Memory B cell (primary cell): Measurements from ENCODE around the gene SPTBN4.
A peak's percentile ranks its signal among the peaks of the same experiment; 100 is the strongest.

Experiments
- ATAC-seq: fragments of 150-1000 bp; cut with Tn5 transposase; 2 replicates; pipeline ENCODE4 v1.10.0; 2021; ENCODE audit warnings: low read depth, mild to moderate bottlenecking, moderate library complexity
- DNase-seq, 2 donors: peaks; one replicate each; pipeline ENCODE4 v3.0.0; 2022; ENCODE audit warnings: low spot score in 2 of 2
- H3K27ac Mint-ChIP-seq: one replicate; pipeline ENCODE4 v1.8.0; 2022; ENCODE audit warnings: mild to moderate bottlenecking, moderate library complexity, mixed read lengths
- H3K27me3 Mint-ChIP-seq: one replicate; pipeline ENCODE4 v1.8.0; 2022; ENCODE audit warnings: mixed read lengths
- H3K36me3 Mint-ChIP-seq: one replicate; pipeline ENCODE4 v1.8.0; 2022; ENCODE audit warnings: mild to moderate bottlenecking, mixed read lengths
- H3K4me1 Mint-ChIP-seq: one replicate; pipeline ENCODE4 v1.8.0; 2022; ENCODE audit warnings: mixed read lengths
- H3K4me3 Mint-ChIP-seq: one replicate; pipeline ENCODE4 v1.8.0; 2022; ENCODE audit warnings: mild to moderate bottlenecking, moderate library complexity, mixed read lengths
- H3K9me3 Mint-ChIP-seq: one replicate; pipeline ENCODE4 v1.8.0; 2022; ENCODE audit warnings: mixed read lengths

Gene SPTBN4

GRCh38 chr19:40607311-40608239, 140.8 kb downstream of the SPTBN4 start:
- Mint-ChIP-seq H3K4me1 (peaks cover 45% of the 10 kb centered on the region), H3K27me3 (no peaks in the 10 kb centered on the region), H3K9me3 (peaks cover 2% of the 10 kb centered on the region), H3K36me3 (no peaks in the 10 kb centered on the region), H3K4me3 (peak overlapping the region; percentile 80), H3K27ac (no peak overlapping the region)
- ATAC-seq = no peak
- DNase-seq = no peak

DNA sequence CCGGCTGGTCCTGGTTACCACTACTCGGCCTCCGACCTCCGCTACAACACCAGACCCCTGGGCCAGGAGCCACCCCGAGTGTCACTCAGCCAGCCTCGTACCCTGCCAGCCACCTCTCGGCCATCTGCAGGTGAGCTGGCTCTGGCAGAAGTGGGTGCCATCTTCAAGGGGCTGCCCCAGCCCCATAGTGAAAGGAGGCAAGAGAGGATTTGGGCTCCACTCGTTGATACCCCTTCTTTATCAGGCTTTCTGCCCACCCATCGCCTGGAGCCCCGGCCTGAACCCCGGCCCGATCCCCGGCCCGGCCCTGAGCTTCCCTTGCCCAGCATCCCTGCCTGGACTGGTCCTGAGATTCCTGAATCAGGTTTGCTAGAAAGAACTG, 141.4 kb downstream of the SPTBN4 start:
- H3K27ac Mint-ChIP-seq = no peak overlapping the region
- H3K4me3 Mint-ChIP-seq = peak overlapping the region; percentile 33
- no peaks in the 10 kb centered on the region for H3K36me3 Mint-ChIP-seq
- peaks cover 2% of the 10 kb centered on the region for H3K9me3 Mint-ChIP-seq
- H3K4me1 Mint-ChIP-seq = peaks cover 39% of the 10 kb centered on the region
- H3K27me3 Mint-ChIP-seq = no peaks in the 10 kb centered on the region
- DNase-seq (no peak), ATAC-seq (no peak)

DNA sequence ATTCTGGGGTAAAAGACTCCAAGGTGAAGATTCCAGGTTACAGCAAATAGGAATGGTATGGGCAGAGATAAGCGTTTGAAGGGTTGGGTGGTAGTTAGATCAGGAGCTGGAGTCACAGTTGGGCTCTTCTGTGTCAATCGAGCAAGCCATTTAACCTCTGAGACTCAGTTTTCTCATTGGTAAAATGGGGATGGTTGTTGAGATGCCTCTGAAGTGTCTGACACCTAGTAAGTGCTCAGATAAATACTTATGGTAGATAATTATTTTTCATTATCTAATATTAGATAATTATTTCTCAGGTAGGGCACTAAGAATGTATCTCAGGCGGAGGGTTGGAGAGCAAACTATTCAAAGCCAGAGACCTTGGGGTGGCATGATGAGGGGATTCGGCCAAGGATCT, 142.2 kb downstream of the SPTBN4 start:
- Mint-ChIP-seq H3K4me3 (peak overlapping the region; percentile 90), H3K4me1 (peaks cover 40% of the 10 kb centered on the region), H3K27me3 (no peaks in the 10 kb centered on the region), H3K27ac (peak overlapping the region; percentile 96), H3K36me3 (no peaks in the 10 kb centered on the region), H3K9me3 (peaks cover 2% of the 10 kb centered on the region)
- no peak for DNase-seq
- ATAC-seq = no peak

DNA sequence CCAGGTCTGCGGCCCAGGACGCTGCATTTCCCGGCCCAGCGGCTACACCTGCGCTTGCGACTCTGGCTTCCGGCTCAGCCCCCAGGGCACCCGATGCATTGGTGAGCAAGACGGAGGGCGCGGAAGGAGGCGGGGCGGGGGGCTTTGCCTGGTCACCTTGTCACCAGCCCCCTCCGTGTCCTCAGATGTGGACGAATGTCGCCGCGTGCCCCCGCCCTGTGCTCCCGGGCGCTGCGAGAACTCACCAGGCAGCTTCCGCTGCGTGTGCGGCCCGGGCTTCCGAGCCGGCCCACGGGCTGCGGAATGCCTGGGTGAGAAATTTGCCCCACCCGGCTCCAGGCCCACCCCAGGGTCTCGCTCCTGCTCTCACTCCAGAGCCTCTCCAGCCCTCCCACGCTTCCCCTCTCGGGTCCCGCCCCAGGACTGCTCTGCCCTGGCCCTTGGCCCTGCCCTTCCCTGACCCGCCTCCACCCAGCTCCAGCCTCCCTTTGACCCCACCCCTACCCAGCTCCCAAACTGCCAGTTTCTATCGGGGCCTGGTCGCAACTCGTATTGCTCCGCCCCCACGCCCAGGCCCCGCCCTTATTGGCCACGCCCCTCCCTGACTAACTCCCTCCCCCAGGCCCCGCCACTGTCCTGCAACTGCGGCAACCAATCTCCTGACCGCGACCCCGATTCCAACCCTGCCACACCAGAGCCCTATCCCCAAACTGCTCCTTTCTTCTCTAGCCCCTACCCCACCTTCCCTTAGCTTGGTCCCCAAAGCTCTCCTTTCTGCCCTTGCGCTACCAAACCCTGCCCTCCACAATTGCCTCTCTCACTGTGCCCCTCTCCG, 143.0 kb downstream of the SPTBN4 start:
- DNase-seq = peak; percentile 92 to 93
- peak overlapping the region; percentile 90 for H3K4me3 Mint-ChIP-seq
- H3K27ac Mint-ChIP-seq = peak overlapping the region; percentile 96
- no peaks in the 10 kb centered on the region for H3K36me3 Mint-ChIP-seq
- H3K9me3 Mint-ChIP-seq = no peaks in the 10 kb centered on the region
- ATAC-seq = peak; percentile 48
- peaks cover 43% of the 10 kb centered on the region for H3K4me1 Mint-ChIP-seq
- H3K27me3 Mint-ChIP-seq = no peaks in the 10 kb centered on the region

DNA sequence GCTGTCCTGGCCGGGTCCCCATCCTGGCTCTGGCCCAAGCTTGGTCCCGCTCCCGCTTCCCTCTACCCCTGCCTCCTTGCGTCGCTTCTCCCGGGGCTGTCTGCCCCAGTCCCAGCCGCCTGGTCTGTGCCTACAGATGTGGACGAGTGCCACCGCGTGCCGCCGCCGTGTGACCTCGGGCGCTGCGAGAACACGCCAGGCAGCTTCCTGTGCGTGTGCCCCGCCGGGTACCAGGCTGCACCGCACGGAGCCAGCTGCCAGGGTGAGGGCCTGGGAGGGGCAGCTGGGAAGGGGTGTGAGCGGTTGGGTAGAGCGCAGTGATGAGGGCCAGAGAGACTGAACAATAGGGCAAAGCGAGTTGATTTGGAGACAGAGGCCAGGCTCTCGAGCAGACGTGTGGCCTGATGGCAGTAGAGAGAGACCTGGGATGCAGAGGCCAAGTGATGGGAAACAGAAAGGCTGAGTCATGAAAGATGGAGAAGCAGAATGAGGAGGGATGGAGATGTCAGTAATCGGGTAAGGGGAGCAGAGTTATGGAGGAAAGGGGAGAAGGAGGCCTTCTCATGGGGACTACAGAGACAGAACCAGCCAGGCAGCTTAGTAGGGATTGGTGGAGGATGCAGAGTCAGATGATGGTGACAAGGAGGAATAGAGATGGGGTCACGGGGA, 143.7 kb downstream of the SPTBN4 start:
- peak overlapping the region; percentile 96 for H3K27ac Mint-ChIP-seq
- H3K4me1 Mint-ChIP-seq = peaks cover 43% of the 10 kb centered on the region
- no peaks in the 10 kb centered on the region for H3K36me3 Mint-ChIP-seq
- ATAC-seq (peak; percentile 35), DNase-seq (peak in 1 of 2 donors; percentile 66)
- no peaks in the 10 kb centered on the region for H3K9me3 Mint-ChIP-seq
- no peaks in the 10 kb centered on the region for H3K27me3 Mint-ChIP-seq
- peak overlapping the region; percentile 90 for H3K4me3 Mint-ChIP-seq

DNA sequence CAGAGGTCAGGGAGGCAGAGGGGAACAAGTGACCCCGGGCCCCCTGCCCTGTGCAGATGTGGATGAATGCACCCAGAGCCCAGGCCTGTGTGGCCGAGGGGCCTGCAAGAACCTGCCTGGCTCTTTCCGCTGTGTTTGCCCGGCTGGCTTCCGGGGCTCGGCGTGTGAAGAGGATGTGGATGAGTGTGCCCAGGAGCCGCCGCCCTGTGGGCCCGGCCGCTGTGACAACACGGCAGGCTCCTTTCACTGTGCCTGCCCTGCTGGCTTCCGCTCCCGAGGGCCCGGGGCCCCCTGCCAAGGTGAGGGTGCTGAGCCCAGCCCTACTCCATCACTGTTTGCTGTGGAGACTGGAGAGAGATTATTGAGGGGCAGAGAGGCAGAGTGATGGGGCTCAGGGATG, 144.3 kb downstream of the SPTBN4 start:
- Mint-ChIP-seq H3K36me3 (peaks cover 3% of the 10 kb centered on the region), H3K4me3 (peak overlapping the region; percentile 30), H3K4me1 (peaks cover 42% of the 10 kb centered on the region), H3K27me3 (no peaks in the 10 kb centered on the region), H3K27ac (peak overlapping the region; percentile 96), H3K9me3 (no peaks in the 10 kb centered on the region)
- DNase-seq (no peak), ATAC-seq (no peak)

DNA sequence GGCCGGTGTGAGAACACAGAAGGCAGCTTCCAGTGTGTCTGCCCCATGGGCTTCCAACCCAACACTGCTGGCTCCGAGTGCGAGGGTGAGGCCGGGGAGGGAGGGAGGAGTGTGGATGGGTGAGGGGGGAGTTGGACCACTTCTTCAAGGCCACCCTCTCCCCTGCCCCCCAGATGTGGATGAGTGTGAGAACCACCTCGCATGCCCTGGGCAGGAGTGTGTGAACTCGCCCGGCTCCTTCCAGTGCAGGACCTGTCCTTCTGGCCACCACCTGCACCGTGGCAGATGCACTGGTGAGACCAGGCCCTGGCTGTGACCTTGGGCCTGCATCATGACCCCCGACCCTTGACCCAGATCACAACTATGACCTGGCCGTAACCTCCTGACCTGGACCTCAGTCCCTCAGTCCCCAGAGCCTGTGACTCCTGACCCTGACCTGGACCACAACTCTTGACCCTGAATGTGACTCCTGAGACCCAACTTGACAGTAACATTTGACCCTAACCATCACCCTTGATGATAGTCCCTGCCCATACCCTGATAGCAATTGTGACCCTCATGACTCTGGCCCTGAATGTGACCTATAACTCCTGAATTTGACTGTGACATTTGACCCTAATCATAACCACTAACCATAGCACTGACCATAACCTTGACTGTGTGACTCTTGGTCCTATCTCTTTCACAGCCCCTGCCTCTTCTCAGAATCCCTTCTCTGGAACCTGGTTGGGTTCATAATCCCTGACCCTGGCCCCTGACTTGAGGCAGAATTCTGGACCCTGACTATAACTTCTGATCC, 145.3 kb downstream of the SPTBN4 start:
- Mint-ChIP-seq H3K27ac (peak overlapping the region; percentile 7), H3K4me3 (peak overlapping the region; percentile 97), H3K4me1 (peaks cover 42% of the 10 kb centered on the region), H3K27me3 (no peaks in the 10 kb centered on the region), H3K9me3 (no peaks in the 10 kb centered on the region), H3K36me3 (peaks cover 4% of the 10 kb centered on the region)
- DNase-seq (no peak), ATAC-seq (no peak)

DNA sequence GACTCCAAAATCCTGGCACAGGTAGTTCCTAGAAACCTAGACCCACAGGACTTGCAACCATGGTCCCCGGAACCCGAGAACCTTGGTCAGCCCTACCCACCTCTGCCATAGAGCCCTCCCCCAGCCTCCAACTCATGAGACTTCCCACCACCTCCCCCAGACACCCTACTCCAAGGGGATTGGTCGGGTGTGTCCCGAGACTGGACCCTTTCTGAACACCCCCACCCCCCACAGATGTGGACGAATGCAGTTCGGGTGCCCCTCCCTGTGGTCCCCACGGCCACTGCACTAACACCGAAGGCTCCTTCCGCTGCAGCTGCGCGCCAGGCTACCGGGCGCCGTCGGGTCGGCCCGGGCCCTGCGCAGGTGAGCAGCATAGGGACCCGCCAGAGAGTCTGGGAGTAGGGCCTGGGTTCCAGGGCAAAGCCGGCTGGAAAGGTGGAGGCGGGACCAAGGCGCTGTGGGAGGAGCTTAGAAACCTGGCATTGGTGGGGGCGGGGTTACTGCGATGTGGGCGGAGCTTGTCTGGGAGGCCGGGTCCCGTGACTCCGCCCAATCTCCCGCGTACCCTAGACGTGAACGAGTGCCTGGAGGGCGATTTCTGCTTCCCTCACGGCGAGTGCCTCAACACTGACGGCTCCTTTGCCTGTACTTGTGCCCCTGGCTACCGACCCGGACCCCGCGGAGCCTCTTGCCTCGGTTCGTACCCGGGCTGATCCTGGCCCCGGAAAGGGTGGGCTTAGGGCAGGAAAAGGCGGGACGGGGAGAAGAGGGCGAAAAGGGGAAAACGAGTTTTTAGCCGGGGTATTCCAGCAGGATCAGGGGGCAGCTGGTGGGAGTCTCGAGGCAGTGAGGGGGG, 146.3 kb downstream of the SPTBN4 start:
- Mint-ChIP-seq H3K4me1 (peaks cover 39% of the 10 kb centered on the region), H3K27ac (peak overlapping the region; percentile 93), H3K9me3 (no peaks in the 10 kb centered on the region), H3K36me3 (peaks cover 5% of the 10 kb centered on the region), H3K27me3 (no peaks in the 10 kb centered on the region), H3K4me3 (peak overlapping the region; percentile 97)
- peak; percentile 66 to 78 for DNase-seq
- peak; percentile 12 for ATAC-seq

DNA sequence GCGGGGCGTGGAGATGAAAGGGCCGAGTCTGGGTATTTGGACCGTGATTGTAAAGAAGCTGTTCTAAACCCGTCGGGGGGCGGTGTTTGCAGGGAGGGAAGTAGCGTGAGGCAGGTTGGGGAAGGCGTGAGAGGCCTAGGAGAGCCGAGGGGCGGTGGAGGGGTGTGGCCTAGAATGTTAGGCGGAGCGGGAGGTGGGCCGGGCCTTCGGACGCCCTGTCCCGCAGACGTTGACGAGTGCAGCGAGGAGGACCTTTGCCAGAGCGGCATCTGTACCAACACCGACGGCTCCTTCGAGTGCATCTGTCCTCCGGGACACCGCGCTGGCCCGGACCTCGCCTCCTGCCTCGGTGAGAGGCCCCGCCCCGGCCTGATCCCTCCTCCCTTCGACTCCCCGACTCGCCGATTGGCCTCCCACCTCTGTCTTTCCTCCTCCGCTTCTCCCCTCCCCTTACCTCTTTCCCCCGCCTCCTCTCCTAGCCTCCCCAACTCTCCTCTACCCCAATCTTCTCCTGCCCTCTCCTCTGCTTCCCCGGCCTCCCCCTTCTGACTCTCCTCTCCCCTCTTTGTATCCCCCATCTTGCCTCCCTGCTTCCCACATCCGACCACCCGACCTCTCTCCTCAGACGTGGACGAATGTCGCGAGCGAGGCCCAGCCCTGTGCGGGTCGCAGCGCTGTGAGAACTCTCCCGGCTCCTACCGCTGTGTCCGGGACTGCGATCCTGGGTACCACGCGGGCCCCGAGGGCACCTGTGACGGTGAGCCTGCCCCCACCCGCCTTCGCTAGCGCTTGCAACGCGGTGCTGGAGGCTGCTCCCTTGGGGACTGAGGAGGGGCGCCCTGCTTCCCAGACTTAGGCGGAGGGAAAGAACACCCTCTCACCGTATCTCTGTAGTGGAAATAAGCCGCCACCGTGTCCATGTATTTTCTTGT, 147.2 kb downstream of the SPTBN4 start:
- H3K4me1 Mint-ChIP-seq = peaks cover 37% of the 10 kb centered on the region
- peak overlapping the region; percentile 93 for H3K27ac Mint-ChIP-seq
- ATAC-seq = peak; percentile 64
- peak overlapping the region; percentile 97 for H3K4me3 Mint-ChIP-seq
- peaks cover 5% of the 10 kb centered on the region for H3K36me3 Mint-ChIP-seq
- H3K9me3 Mint-ChIP-seq = no peaks in the 10 kb centered on the region
- DNase-seq = peak; percentile 84 to 85
- no peaks in the 10 kb centered on the region for H3K27me3 Mint-ChIP-seq

DNA sequence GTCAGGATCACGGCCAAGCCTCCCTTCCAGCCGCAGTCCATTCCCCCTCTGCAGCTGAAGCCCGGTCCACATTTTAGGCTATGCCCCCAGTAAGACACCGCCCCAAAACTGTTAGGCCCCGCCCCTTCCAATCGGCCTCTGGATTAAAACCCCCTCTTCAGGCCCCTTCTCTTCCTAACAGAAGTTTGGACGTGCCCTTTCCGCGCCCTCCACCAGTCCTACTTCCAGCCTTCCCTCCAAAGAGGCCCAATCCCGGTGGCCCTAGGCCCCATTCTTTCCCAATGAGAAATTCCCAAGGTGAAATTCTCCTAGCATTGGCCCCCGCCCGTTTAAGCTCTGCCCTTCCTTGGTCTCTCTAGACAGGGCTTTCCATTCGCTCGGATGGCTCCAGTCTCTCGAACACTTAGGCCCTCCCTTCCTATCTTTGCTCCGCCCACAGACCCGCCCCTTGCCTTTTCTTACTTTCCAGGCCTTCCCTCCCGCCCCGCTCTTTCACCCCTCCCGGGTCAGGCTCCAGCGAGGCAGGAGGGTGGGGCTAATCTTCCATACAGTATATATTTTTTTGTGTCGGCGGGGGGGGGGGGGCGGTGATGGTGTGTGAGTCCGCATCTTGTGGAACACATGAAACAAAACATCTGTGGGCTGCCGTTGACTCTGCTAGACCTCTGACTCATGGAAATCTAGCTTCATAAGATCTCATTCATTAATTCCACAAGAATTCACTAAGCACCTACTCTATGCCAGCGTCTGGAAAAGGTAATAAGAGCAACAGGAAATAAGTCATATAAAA, 148.0 kb downstream of the SPTBN4 start:
- Mint-ChIP-seq H3K9me3 (no peaks in the 10 kb centered on the region), H3K27me3 (no peaks in the 10 kb centered on the region), H3K4me3 (peak overlapping the region; percentile 97), H3K27ac (peak overlapping the region; percentile 84), H3K4me1 (peaks cover 34% of the 10 kb centered on the region), H3K36me3 (peaks cover 8% of the 10 kb centered on the region)
- ATAC-seq (no peak), DNase-seq (peak in 1 of 2 donors; percentile 57)

DNA sequence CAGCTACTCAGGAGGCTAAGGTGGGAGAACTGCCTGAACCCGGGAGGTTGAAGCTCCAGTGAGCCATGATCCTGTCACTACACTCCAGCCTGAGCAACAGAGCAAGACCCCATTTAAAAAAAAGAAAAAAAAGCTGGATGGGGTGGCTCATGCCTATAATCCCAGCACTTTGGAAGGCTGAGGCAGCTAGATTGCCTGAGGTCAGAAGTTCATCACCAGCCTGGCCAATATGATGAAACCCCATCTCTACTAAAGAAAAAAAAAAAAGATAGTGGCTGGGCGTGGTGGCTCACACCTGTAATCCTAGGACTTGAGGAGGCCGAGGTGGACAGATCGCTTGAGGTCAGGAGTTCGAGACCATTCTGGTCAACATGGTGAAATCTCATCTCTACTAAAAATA, 149.4 kb downstream of the SPTBN4 start:
- DNase-seq (no peak), ATAC-seq (no peak)
- H3K27me3 Mint-ChIP-seq = no peaks in the 10 kb centered on the region
- H3K4me1 Mint-ChIP-seq = peaks cover 22% of the 10 kb centered on the region
- H3K9me3 Mint-ChIP-seq = no peaks in the 10 kb centered on the region
- no peak overlapping the region for H3K4me3 Mint-ChIP-seq
- no peak overlapping the region for H3K27ac Mint-ChIP-seq
- H3K36me3 Mint-ChIP-seq = peaks cover 11% of the 10 kb centered on the region
